IMR-90 (cell line): Measurements from ENCODE around the gene SMC1A. TPM values are rescaled to one million over a fixed set of nuclear protein-coding genes. Genes with fewer than 3 reads are reported as not detected.

Experiments
- ATAC-seq: fragments of 200-7000 bp; cut with Tn5 transposase; 2 replicates; pipeline ENCODE4 v1.9.1; 2020; ENCODE audit warnings: low read depth, mild to moderate bottlenecking, moderate library complexity
- BruUV-seq: library from RNA; stranded (reverse); fragments of 400-500 nt; replicated peaks from 2 replicates; lab custom pipeline; 2021; lab: Mats Ljungman, UMichigan
- CTCF ChIA-PET: fragments of 300-600 bp; formaldehyde crosslinking; extraction: SDS; loops from one replicate; lab custom pipeline; 2021; ENCODE audit warnings: antibody characterized with exemption; lab: Yijun Ruan, JAX
- POLR2A ChIA-PET: fragments of 300-600 bp; sonication (Branson Sonifier 250); formaldehyde crosslinking; loops from one replicate; lab custom pipeline; 2022; ENCODE audit warnings: antibody characterized with exemption; ENCODE audit not compliant: unreplicated experiment; lab: Charles Lee
- DNase-seq: peaks from one replicate; pipeline ENCODE4 v3.0.0; 2013
- H2AFZ ChIP-seq: replicated peaks from 2 replicates; pipeline ENCODE3; 2013; ENCODE audit warnings: low read length, mild to moderate bottlenecking; ENCODE audit not compliant: poor library complexity
- H2AK5ac ChIP-seq: 2 replicates; pipeline ENCODE4 v1.6.1; 2013; ENCODE audit warnings: low read depth, low read length, inconsistent platforms
- H2AK9ac ChIP-seq: replicated peaks from 2 replicates; pipeline ENCODE3; 2013; ENCODE audit warnings: mild to moderate bottlenecking, low read depth, low read length, moderate library complexity; ENCODE audit not compliant: poor library complexity
- H2BK120ac ChIP-seq: 2 replicates; pipeline ENCODE4 v1.6.1; 2013; ENCODE audit warnings: low read depth, low read length, inconsistent platforms
- H2BK15ac ChIP-seq: 3 replicates; pipeline ENCODE4 v1.6.1; 2013; ENCODE audit warnings: low read depth, low read length, inconsistent platforms
- H2BK20ac ChIP-seq: 2 replicates; pipeline ENCODE4 v1.6.1; 2013; ENCODE audit warnings: low read depth, mild to moderate bottlenecking, inconsistent platforms, low read length, moderate library complexity
- H2BK5ac ChIP-seq: 2 replicates; pipeline ENCODE4 v1.6.1; 2013; ENCODE audit warnings: mild to moderate bottlenecking, low read depth, low read length, inconsistent platforms; ENCODE audit not compliant: poor library complexity, severe bottlenecking
- H3K14ac ChIP-seq: replicated peaks from 2 replicates; pipeline ENCODE4 v1.6.1; 2013; ENCODE audit warnings: low read depth, low read length, inconsistent platforms
- H3K18ac ChIP-seq: 2 replicates; pipeline ENCODE4 v1.6.1; 2013; ENCODE audit warnings: low read depth, low read length, control low read depth
- H3K23ac ChIP-seq: 2 replicates; pipeline ENCODE4 v1.6.1; 2013; ENCODE audit warnings: low read depth, low read length, inconsistent platforms
- H3K27ac ChIP-seq: 2 replicates; pipeline ENCODE4 v1.5.1; 2013; ENCODE audit warnings: mild to moderate bottlenecking, control low read depth, low read length; ENCODE audit not compliant: insufficient read depth
- H3K27me3 ChIP-seq: 2 replicates; pipeline ENCODE4 v1.6.1; 2013; ENCODE audit warnings: low read length; ENCODE audit not compliant: control insufficient read depth, insufficient read depth
- H3K36me3 ChIP-seq: 2 replicates; pipeline ENCODE4 v1.6.1; 2013; ENCODE audit warnings: low read length, mixed read lengths; ENCODE audit not compliant: control insufficient read depth, insufficient read depth
- H3K4ac ChIP-seq: 2 replicates; pipeline ENCODE4 v1.6.1; 2013; ENCODE audit warnings: low read depth, low read length, inconsistent platforms
- H3K4me1 ChIP-seq: 2 replicates; pipeline ENCODE4 v1.6.1; 2013; ENCODE audit warnings: low read length, mixed read lengths; ENCODE audit not compliant: control insufficient read depth, insufficient read depth
- H3K4me2 ChIP-seq: 2 replicates; pipeline ENCODE4 v1.6.1; 2013; ENCODE audit warnings: low read depth, mild to moderate bottlenecking, control low read depth, low read length, moderate library complexity
- H3K4me3 ChIP-seq: 2 replicates; pipeline ENCODE4 v1.5.1; 2013; ENCODE audit warnings: low read depth, mild to moderate bottlenecking, control low read depth, low read length, moderate library complexity; ENCODE audit not compliant: insufficient read depth
- H3K56ac ChIP-seq: 2 replicates; pipeline ENCODE4 v1.6.1; 2013; ENCODE audit warnings: low read length, inconsistent platforms; ENCODE audit not compliant: insufficient read depth; ENCODE audit errors: extremely low read depth
- H3K79me1 ChIP-seq, 2 experiments: 2 replicates each; pipeline ENCODE4 v1.6.1; 2013; ENCODE audit warnings: low read length in 2 of 2, inconsistent platforms in 1 of 2, low read depth in 1 of 2
- H3K9ac ChIP-seq: 2 replicates; pipeline ENCODE4 v1.6.1; 2013; ENCODE audit warnings: low read depth, low read length, control low read depth
- H3K9me1 ChIP-seq: 2 replicates; pipeline ENCODE4 v1.6.1; 2013; ENCODE audit warnings: low read length, inconsistent platforms; ENCODE audit not compliant: insufficient read depth
- H3K9me3 ChIP-seq: 2 replicates; pipeline ENCODE4 v1.6.1; 2013; ENCODE audit warnings: low read length; ENCODE audit not compliant: control insufficient read depth, insufficient read depth
- H4K20me1 ChIP-seq: 2 replicates; pipeline ENCODE4 v1.6.1; 2013; ENCODE audit warnings: low read length, inconsistent platforms; ENCODE audit not compliant: insufficient read depth
- H4K5ac ChIP-seq: 2 replicates; pipeline ENCODE4 v1.6.1; 2013; ENCODE audit warnings: mild to moderate bottlenecking, low read depth, low read length, control low read depth
- H4K8ac ChIP-seq, 2 experiments: 2 replicates each; pipeline ENCODE4 v1.6.1; 2013; ENCODE audit warnings: low read depth in 2 of 2, low read length in 2 of 2, control low read depth in 1 of 2, inconsistent platforms in 1 of 2
- H4K91ac ChIP-seq: 2 replicates; pipeline ENCODE4 v1.6.1; 2013; ENCODE audit warnings: low read depth, low read length, inconsistent platforms; ENCODE audit not compliant: insufficient read depth
- BHLHE40 ChIP-seq: fragments of 150-350 bp; IDR thresholded peaks from 2 replicates; pipeline ENCODE4 v1.6.1; 2016; ENCODE audit warnings: mild to moderate bottlenecking, low read depth, low read length
- CEBPB ChIP-seq: IDR thresholded peaks from 2 replicates; pipeline ENCODE4 v1.6.1; 2012; ENCODE audit warnings: low read depth, low read length, improper control_type of control experiment
- CHD1 ChIP-seq: IDR thresholded peaks from 2 replicates; pipeline ENCODE4 v1.6.1; 2012; ENCODE audit warnings: low read depth, low read length, improper control_type of control experiment
- CTCF ChIP-seq: conservative IDR thresholded peaks from 2 replicates; pipeline ENCODE4 v1.5.1; 2012; ENCODE audit warnings: mild to moderate bottlenecking, low read depth, low read length, improper control_type of control experiment
- ELK1 ChIP-seq: fragments of 150-350 bp; IDR thresholded peaks from 2 replicates; pipeline ENCODE4 v1.6.1; 2016; ENCODE audit warnings: low read depth, mild to moderate bottlenecking, low read length, moderate library complexity, borderline replicate concordance
- FOS ChIP-seq: fragments of 150-350 bp; IDR thresholded peaks from 2 replicates; pipeline ENCODE4 v1.6.1; 2016; ENCODE audit warnings: low read depth, low read length
- MAFK ChIP-seq: IDR thresholded peaks from 2 replicates; pipeline ENCODE4 v1.6.1; 2012; ENCODE audit warnings: low read depth, low read length, improper control_type of control experiment
- MAZ ChIP-seq: IDR thresholded peaks from 2 replicates; pipeline ENCODE4 v1.6.1; 2012; ENCODE audit warnings: low read depth, mild to moderate bottlenecking, low read length, improper control_type of control experiment, moderate library complexity, borderline replicate concordance
- MXI1 ChIP-seq: IDR thresholded peaks from 2 replicates; pipeline ENCODE4 v1.6.1; 2012; ENCODE audit warnings: low read depth, mild to moderate bottlenecking, low read length, moderate library complexity, borderline replicate concordance
- NFE2L2 ChIP-seq: fragments of 150-350 bp; IDR thresholded peaks from 2 replicates; pipeline ENCODE4 v1.6.1; 2016; ENCODE audit warnings: low read depth, mild to moderate bottlenecking, low read length
- POLR2A ChIP-seq: IDR thresholded peaks from 2 replicates; pipeline ENCODE4 v1.6.1; 2012; ENCODE audit warnings: mild to moderate bottlenecking, low read depth, low read length
- RAD21 ChIP-seq: IDR thresholded peaks from 2 replicates; pipeline ENCODE4 v1.6.1; 2012; ENCODE audit warnings: low read length, improper control_type of control experiment
- RCOR1 ChIP-seq: IDR thresholded peaks from 2 replicates; pipeline ENCODE4 v1.6.1; 2012; ENCODE audit warnings: mild to moderate bottlenecking, low read length, improper control_type of control experiment; ENCODE audit not compliant: insufficient replicate concordance
- RFX5 ChIP-seq: IDR thresholded peaks from 2 replicates; pipeline ENCODE4 v1.8.0; 2012; ENCODE audit warnings: low read depth, mild to moderate bottlenecking, low read length, moderate library complexity
- SMC3 ChIP-seq: fragments of 150-350 bp; IDR thresholded peaks from 2 replicates; pipeline ENCODE4 v1.6.1; 2016; ENCODE audit warnings: low read depth, mild to moderate bottlenecking, antibody characterized with exemption, low read length, moderate library complexity
- USF2 ChIP-seq: fragments of 150-350 bp; IDR thresholded peaks from 2 replicates; pipeline ENCODE4 v1.6.1; 2017; ENCODE audit warnings: mild to moderate bottlenecking, antibody characterized with exemption, low read length, low read depth
- WGBS, 2 experiments: methylation state at CpG; one replicate each; pipeline versions ENCODE4 v1.1.5 to v1.1.7; 2013; ENCODE audit warnings: missing lambda C conversion rate in 2 of 2; ENCODE audit not compliant: insufficient read length in 1 of 2; ENCODE audit errors: extremely low coverage in 2 of 2; 5-methylcytosine and 5-hydroxymethylcytosine counted together
- dilution Hi-C: fragments of 300-500 bp; cut with HindIII; formaldehyde crosslinking; loops from one replicate; pipeline ENCODE4 v1.14.3; 2018; ENCODE audit warnings: low sequenced_read_pairs; ENCODE audit not compliant: unreplicated experiment
- in situ Hi-C: fragments of 300-500 bp; cut with MboI; formaldehyde crosslinking; loops from 3 replicates; pipeline ENCODE4 v1.14.3; 2019; ENCODE audit warnings: low sequenced_read_pairs, inconsistent platforms, mixed read lengths
- intact Hi-C: fragments of 100-400 bp; cut with micrococcal nuclease; formaldehyde crosslinking; loops from 2 replicates; pipeline ENCODE4 v1.10.0; 2022
- polyA plus RNA-seq, 3 experiments: library from polyadenylated mRNA; depleted of rRNA; stranded (reverse); fragments of >200 nt; gene quantifications; 2 replicates each; pipeline ENCODE4 v1.2.3, GENCODE V29; 2012; ENCODE audit warnings: low replicate concordance in 1 of 3
- total RNA-seq: library from RNA; depleted of rRNA; stranded (reverse); fragments of >200 nt; gene quantifications from 2 replicates; pipeline ENCODE4 v1.2.3, GENCODE V29; 2012

The SMC1A gene
- total and polyA plus RNA-seq, 2 of the 4 experiments (the other 2 are of a cell fraction): 35.8 to 41.0 TPM

GRCh38 chrX:53449632-53450031 is 27.2 kb upstream of the SMC1A start:
- no peaks in the 10 kb centered on the region for H3K9me1 ChIP-seq
- BruUV-seq: no TSS peak
- H3K14ac ChIP-seq: no peak overlapping the region
- H4K91ac ChIP-seq: no peak overlapping the region
- DNase-seq (no peak), ATAC-seq (no peak)
- H3K23ac ChIP-seq: no peak overlapping the region
- H3K56ac ChIP-seq: no peak overlapping the region
- no peak for TF ChIP-seq FOS
- TF ChIP-seq CHD1: no peak
- TF ChIP-seq USF2: no peak
- no peak for TF ChIP-seq RFX5
- TF ChIP-seq NFE2L2: no peak
- no peak for TF ChIP-seq RCOR1
- TF ChIP-seq RAD21: no peak
- TF ChIP-seq POLR2A: no peak
- TF ChIP-seq MAFK: no peak
- no peak for TF ChIP-seq CEBPB
- TF ChIP-seq SMC3: no peak
- no peak for TF ChIP-seq MXI1
- TF ChIP-seq BHLHE40: no peak
- no peak for TF ChIP-seq MAZ
- TF ChIP-seq ELK1: no peak
- no peak for TF ChIP-seq CTCF
- no peaks in the 10 kb centered on the region for H3K79me1 ChIP-seq
- no peak overlapping the region for H3K9ac ChIP-seq
- H4K8ac ChIP-seq: no peak overlapping the region
- H2AK5ac ChIP-seq: no peak overlapping the region
- no peak overlapping the region for H4K5ac ChIP-seq
- peaks cover 8% of the 10 kb centered on the region for H3K27me3 ChIP-seq
- ChIA-PET POLR2A (no interaction called here), CTCF (no interaction called here)
- no peaks in the 10 kb centered on the region for H3K36me3 ChIP-seq
- intact Hi-C loops: no loop called here
- no peak overlapping the region for H3K4me3 ChIP-seq
- H2AFZ ChIP-seq: no peak overlapping the region
- no peak overlapping the region for H2BK120ac ChIP-seq
- no peak overlapping the region for H3K27ac ChIP-seq
- no peaks in the 10 kb centered on the region for H4K20me1 ChIP-seq
- no peak overlapping the region for H3K4ac ChIP-seq
- dilution Hi-C loops: no loop called here
- no peaks in the 10 kb centered on the region for H3K4me1 ChIP-seq
- in situ Hi-C loops: loop anchor here (10.0 kb wide), 1 partner anchor 65 kb away; no protein-coding TSS in a partner anchor
- no peak overlapping the region for H3K4me2 ChIP-seq
- no peak overlapping the region for H3K18ac ChIP-seq
- H3K9me3 ChIP-seq: no peaks in the 10 kb centered on the region
- no peak overlapping the region for H2AK9ac ChIP-seq
- H2BK5ac ChIP-seq: no peak overlapping the region
- WGBS, 2 experiments: no CpG with 5 or more reads among the region's 3 CpGs
- H2BK20ac ChIP-seq: no peak overlapping the region
- no peak overlapping the region for H2BK15ac ChIP-seq
